ENCODE measurements around the gene CYTH2.
"Not testable (repeated sequence)": the region's sequence is repeated elsewhere in the genome, so short reads cannot be mapped to it uniquely, and the experiment has no call there.

CYTH2 gene

DNA sequence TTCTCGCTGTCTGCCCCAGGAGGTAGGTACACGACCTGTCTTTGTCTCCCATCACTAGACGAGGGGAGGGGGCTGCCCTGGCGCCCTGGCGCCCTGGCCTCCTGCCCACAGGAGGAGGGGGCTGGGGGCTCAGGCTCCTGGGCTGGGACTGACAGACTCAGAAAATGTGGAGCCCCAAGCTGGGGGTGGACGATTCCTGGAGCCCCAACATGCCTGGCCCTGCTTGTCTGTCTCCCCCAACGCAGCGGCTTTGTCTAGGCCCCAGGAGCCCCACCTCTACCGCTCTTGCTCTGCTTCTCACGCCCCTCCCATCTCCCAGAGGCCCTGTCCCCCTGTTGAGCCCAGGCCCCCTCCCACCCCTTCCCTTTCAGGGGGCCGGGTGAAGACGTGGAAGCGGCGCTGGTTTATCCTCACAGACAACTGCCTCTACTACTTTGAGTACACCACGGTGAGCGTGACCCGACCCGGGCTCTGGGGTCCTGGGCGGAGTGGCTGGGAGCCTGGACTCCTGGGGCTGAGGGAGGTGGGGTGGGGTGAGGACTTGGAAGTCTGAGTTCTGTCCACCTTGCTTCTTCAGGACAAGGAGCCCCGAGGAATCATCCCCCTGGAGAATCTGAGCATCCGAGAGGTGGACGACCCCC, 8.6 kb downstream of the CYTH2 start:
- DNase-seq (ENCODE audit: low read depth in 2 of 2) = no peak

DNA sequence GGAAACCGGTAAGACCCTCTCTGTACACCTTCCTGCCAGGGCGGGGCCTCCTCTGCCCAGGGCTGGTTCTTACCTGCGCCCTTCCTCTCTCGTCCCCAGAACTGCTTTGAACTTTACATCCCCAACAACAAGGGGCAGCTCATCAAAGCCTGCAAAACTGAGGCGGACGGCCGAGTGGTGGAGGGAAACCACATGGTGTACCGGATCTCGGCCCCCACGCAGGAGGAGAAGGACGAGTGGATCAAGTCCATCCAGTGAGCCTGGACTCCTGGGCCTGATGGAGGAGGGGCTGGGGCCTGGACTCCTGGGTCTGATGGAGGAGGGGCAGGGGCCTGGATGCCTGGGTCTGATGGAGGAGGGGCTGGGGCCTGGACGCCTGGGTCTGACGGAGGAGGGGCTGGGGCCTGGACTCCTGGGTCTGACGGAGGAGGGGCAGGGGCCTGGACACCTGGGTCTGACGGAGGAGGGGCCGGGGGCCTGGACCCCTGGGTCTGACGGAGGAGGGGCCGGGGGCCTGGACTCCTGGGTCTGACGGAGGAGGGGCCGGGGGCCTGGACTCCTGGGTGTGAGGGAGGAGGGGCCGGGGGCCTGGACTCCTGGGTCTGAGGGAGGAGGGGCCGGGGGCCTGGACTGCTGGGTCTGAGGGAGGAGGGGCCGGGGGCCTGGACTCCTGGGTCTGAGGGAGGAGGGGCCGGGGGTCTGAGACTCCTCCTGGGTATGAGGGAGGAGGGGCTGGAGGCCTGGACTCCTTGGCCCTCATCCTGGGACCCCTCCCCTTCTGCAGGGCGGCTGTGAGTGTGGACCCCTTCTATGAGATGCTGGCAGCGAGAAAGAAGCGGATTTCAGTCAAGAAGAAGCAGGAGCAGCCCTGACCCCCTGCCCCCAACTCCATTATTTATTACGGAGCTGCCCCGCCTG, 9.4 kb downstream of the CYTH2 start:
- DNase-seq (ENCODE audit: low read depth in 2 of 2) = no peak

DNA sequence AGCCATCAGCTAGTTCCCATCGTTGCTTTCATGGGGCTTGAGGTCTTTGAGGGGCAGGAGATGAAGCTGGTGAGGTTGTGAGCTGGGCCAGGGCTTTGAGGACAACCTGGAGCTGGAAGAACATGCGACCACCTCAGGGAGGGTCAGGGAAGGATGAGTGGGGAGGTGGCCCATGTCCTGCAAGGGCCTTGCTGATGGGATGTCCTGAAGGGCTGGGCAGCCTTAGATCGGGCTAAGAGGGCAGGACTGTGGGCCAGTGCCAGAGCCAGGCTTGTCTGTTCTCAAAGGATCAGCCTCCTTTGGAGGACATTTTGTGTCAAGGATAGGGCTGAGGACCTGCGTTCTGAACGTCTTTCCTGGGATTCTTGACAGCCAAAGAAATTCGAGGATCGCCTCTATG, 10.5 kb downstream of the CYTH2 start:
- no peak for DNase-seq (ENCODE audit: low read depth in 2 of 2)

DNA sequence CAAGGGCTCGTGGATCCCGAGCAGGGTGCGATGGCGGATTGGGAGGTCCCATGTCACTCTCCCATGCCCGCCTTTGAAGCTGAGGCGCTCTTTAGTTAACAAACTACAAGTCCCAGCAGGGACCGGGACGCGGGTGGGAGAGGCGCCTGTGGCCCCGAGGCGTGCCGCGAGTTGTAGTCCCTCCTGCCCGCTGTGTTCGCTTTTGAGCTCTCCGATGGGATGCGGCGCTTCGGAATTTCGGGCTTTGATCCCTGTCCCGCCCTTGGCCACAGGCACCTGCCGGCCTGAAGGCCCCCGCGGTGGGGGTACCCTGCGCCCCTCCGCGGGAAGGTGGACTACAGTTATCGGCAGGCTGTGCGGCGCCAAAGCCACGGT, 11.0 kb downstream of the CYTH2 start:
- peak in 1 of 2 donors; percentile 17 for DNase-seq (ENCODE audit: low read depth in 2 of 2)

DNA sequence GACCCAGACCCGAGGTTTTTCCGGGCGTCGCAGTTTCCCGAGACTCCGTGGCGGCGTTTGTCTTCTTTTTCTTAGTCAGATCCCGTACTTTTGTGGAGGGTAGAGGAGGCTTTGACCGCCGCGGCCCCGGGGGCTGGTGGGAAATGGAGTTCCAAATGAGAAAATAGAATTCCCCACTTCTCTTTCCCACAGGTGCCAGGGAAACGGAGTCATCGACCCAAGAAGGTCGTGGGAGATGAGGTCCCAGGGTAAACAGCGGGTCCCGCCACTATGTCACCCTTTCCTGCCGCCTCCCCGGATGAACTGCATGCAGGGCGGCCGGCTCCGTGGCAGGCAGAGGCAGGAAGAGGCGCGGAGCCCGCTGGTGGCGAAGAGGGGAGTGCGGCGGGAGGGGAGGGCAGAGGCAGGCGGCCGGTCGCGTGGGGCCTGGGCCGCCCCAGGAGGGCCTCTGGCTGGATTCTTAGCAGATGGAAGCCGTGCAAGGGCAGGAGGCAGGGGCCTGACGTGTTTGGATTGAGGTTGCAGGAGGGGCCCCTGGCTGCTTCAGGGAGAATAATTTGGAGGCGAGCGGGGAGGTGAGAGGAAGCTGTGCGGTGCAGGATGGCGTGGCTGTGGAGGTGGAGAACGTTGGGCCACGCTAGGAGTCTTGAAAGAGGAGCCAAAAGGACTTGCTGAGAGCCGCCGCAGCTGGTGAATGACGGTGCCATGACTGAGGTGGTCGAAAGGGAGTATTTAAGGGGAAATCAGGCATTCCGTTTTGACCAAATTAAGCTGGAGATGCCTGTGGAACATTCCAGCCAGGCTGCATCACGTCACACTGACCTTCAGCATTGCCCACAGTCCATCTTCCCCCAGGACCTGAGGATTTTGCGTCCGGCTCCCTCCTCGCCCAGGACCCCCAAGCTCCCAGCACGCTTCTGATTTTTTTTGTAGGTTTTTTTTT, 11.7 kb downstream of the CYTH2 start:
- DNase-seq (ENCODE audit: low read depth in 2 of 2) = peak in 1 of 2 donors; percentile 40

DNA sequence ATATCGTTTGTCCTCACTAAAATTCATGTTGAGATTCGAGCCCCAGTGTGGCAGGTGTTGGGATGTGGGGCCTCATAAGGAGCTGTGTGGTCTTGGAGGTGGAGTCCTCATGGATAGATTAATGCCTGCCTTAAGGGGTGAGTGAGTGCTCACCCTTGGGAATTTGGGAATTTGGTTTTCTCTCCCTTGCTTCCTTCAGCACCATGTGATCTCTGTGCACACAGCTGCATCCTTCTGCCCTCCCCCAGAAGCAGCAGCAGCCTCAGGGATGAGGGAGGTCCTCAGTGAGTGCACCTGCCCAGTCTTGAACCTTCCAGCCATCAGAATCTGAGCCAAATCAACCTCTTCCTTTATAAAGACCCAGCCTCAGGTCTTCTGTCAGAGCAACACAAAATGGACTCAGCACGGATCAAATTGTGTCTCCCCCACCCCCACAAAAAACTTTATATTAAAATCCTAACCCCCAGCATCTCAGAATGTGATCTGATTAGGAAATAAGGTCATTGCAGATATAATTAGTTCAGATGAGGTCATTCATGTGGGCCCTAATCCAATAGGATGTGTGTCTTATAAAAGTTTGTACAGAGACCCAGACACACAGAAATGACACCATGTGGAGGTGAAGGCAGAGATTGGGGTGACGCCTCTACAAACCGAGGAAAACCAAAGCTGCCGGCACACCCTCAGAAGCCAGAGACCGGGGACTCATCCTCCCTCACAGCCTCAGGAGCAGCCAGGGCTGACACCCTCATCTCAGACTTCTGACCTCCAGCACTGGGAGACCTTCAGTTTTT, 12.9 kb downstream of the CYTH2 start:
- DNase-seq (ENCODE audit: low read depth in 2 of 2) = no peak

DNA sequence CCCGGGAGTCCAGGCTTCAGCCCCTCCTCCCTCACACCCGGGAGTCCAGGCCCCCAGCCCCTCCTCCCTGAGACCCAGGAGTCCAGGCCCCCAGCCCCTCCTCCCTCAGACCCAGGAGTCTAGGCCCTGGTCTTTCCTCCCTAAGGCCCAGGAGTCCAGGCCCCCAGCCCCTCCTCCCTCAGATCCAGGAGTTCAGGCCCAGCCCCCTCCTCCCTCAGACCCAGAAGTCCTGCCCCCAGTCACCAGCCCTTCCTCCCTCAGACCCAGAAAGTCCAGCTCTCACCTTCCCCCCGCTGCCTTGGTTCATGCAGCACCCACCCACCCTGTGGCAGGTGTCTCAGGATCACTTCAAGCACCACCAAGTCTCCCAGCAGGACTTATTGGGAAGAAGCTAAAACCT, 14.1 kb downstream of the CYTH2 start:
- no peak for DNase-seq (ENCODE audit: low read depth in 2 of 2)

DNA sequence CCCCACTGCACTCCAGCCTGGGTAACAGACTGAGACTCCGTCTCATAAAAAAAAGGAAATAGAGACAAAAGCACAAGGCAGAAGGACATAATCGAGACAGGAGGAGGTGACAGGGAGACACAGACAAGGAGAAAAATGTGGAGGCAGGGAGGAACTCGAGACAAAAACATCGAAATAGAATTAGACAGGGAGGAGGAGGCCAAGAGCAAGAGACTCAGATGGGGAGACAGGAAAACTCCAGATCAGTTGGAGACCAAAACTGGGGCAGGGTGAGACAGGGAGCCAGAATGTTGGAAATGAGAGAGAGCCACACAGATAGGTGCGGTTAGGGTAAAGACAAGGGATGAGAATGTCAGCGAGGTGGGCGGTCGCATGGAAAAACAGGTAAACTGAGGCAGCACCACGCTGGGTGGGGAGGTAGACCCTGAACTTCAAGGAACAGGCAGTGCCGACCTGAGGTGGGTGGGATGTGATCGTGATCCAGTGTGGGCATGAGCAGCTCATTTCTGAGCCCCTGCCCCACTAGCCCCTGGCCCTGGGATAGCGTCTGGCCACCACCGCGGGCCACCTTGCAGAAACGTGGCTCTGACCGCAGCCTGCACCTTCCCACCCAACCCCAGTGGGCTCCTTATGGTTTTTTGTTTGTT, 15.2 kb downstream of the CYTH2 start:
- no peak for DNase-seq (ENCODE audit: low read depth in 2 of 2)

DNA sequence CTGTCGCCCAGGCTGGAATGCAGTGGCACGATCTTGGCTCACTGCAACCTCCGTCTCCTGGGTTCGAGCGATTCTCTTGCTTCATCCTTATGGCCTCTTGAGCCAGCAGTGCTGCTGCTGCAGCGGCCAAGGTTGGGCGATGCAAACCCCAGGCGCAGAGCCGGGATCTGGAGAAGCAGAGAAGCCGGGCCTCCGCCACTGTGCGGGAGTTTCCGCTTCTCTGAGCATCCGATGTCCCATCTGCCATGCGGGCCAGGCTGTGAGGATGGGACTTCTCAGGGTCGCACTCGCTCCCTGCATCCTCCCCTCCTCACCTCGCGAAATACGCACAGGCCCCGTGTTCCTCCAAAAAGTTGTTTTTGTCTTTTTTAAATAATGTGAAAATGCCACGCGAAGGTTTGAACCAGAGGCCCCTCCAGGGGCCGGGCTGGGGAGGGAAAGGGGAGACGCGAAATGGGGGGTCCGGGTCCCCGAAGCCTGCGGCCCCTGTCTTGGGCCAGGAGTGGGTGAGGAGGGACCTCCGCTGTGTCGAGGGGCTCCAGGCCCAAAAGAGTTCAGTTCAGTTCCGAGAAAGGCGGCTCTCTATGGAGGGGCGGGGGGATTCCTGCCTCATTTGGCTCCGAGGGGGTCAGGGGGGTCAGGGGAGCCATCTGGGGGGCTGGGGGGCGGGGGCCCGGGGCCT, 15.9 kb downstream of the CYTH2 start:
- DNase-seq (ENCODE audit: low read depth in 2 of 2) = no peak

DNA sequence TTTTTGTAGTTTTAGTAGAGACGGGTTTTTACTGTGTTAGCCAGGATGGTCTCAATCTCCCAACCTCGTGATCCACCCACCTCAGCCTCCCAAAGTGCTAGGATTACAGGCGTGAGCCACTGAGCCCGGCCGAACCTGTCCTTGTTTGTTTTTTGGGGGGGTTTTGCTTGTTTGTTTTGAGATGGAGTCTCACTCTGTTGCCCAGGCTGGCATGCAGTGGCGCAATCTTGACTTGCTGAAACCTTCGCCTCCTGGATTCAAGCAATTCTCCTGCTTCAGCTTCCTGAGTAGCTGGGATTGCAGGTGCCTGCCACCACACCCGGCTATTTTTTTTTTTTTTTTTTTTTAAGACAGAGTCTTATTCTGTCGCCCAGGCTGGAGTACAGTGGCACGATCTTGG, 17.5 kb downstream of the CYTH2 start:
- not testable (repeated sequence) for DNase-seq (ENCODE audit: low read depth in 2 of 2)

DNA sequence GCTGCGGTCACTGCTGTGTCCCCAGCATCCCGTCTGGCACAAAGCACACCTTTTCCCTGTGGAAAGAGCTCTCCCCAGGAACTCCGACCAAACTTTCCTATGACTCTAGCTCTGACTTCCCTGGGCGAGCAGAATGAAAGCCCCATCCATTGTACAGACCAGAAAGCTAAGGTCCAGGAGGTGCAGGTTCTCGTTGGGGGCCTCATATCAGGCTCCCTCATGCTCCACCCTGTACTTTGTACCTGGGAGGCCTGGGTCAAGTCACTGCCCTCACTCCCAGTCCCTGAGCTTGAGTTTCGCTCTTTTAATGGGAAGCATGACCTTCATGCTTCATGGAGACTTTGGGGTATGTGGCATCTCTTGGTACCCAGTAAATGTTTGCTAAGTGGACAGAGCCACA, 18.4 kb downstream of the CYTH2 start:
- no peak for DNase-seq (ENCODE audit: low read depth in 2 of 2)

DNA sequence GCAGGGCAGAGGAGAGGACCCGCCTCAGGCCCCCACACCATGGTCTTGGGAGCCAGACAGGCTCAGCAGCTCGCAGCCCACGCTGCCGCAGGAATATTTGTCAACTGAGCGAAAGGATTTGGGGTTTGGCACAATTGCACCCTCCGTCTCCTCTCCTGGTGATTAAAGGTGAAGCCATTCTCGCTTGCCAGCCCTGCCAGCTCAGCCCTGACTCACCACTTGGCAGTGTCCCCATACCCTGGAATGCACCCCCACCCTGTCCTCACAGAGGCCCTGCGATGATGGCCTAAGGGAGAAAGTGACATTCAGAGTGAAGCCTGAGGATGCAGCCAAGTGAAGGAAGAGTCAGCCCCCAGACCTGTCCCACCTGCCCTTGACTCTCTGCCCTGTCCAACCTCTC, 18.8 kb downstream of the CYTH2 start:
- DNase-seq (ENCODE audit: low read depth in 2 of 2) = no peak

DNA sequence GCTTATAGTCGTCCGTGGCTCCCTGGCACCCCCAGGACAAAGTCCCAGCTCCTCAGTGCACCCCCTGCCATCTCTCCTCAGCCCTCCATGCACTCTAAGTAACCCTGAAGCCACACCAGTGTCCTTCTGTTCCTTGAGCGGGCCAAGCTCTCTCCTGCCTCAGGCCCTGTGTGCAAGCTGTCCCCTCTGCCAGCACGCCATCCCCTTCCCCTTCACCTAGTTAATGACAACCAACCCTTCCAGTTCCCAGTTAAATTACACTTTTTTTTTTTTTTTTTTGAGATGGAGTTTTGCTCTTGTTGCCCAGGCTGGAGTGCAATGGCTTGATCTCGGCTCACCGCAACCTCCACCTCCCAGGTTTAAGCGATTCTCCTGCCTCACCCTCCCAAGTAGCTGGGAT, 19.3 kb downstream of the CYTH2 start:
- not testable (repeated sequence) for DNase-seq (ENCODE audit: low read depth in 2 of 2)

DNA sequence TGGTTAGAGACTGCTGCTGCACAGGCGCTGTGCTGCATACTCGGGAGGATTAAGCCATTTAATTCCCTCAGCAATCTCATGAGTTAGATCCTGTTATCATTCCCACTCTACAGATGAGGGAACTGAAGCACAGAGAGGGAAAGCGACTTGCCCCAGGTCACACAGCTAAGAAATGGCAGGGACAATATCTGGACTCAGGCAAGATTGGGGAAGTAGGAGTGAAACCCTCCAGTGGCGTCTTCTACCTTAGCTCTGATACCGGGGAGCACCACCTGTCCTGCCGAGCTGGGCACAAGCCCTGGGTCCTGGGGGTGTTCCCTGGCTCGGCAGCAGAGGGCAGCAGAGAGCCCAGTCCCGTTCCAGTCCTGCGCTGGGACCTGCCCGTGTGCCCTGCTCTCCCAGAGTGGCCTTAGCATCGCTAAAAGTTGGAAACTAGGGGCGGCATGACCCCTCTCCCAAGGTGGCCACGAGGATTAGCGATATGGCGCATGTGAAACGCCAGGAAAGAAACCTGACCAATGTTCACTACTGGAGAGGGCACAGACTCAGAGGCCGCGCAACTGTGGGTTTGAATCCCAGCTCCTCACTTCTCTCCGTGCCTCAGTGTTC, 20.5 kb downstream of the CYTH2 start:
- DNase-seq (ENCODE audit: low read depth in 2 of 2) = peak; percentile 74 to 80

DNA sequence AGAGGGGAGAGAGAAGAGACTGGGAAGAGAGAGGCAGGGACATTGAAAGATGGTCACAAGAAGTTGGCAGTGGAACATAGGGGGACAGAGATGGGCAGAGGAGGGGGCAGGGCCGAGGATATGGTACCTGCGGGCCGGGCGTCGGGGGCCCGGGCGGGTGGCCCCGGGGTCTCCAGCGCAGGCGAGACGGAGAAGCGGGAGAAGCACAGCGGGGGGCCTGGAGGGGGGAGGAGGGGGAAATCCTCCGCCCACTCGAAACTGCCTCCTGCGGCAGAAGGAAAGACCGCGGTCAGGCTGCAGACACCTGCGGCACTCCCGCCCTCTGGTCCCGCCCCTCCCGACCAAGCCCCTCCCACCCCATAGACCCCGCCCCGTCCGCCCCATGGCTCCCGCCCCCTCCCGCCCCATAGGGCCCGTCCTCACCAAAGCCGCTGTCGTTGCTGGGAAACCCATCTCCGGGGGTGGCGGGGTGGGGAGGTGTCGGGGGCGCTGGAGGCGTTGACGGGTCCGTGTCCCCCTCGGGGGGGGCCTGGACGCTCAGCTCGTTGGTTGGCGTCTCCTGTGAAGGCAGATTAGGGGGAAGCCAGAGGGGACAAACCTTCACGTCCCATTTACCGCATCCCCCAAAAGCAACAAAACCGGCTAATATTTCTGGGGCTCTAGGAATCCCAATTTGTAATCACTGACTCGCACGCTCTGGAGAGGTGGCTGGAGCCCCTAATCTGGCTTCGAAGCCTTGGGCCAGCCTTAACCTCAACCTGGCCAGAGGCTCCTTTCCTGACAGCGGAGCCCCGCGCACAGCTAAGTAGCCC, 22.0 kb downstream of the CYTH2 start:
- DNase-seq (ENCODE audit: low read depth in 2 of 2) = peak in 1 of 2 donors; percentile 34

DNA sequence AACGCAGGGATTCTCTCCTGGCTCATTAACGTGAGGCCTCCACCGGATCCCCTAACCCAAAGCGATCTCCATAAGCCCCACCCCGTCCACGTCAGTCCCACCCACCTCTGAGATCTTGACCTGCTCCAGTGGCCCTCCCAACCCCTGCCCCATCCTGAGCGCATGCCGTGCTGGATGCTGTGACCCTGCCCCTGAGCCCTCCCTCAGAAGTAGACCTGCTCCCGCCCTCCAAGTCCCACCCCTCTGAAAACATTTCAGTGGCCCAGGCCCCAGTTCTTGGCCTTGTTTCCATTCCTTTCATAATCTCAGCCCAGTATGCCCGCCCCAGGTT, 22.6 kb downstream of the CYTH2 start:
- no peak for DNase-seq (ENCODE audit: low read depth in 2 of 2)

DNA sequence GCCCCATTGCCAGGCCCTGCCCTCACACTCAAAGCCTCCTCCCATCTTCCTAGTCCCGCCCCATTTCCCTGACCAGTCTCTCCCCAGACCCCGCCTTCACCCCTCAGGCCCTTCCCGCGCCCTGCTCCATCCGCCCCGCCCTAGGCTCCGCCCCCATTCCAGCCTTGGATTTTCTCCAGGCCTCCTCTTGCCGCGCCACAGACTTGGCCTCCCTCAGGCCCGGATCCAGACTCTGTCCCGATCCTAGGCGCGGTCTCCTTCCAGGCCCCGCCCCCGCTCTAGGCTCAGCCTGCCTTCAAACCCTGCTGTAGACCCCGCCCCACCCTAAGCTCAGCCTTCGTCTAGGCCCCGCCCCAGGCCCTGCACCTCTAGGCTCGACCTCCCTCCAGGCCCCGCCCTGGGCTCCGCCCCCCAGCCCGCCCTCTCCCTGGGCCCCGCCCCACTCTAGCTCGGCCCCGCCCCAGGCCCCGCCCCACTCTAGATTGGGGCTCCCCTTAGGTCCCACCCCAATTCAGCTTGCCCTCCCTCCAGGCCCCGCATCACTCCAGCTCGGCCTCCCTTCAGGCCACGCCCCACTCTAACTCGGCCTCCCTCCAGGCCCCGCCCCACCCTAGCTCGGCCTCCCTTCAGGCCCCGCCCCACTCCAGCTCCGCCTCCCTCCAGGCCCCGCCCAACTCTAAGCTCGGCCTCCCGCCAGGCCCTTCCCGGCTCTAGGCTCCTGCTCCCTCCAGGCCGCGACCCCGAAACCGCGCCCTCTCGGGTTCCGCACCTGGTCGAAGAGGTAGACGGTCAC, 24.0 kb downstream of the CYTH2 start:
- peak; percentile 54 to 77 for DNase-seq (ENCODE audit: low read depth in 2 of 2)

DNA sequence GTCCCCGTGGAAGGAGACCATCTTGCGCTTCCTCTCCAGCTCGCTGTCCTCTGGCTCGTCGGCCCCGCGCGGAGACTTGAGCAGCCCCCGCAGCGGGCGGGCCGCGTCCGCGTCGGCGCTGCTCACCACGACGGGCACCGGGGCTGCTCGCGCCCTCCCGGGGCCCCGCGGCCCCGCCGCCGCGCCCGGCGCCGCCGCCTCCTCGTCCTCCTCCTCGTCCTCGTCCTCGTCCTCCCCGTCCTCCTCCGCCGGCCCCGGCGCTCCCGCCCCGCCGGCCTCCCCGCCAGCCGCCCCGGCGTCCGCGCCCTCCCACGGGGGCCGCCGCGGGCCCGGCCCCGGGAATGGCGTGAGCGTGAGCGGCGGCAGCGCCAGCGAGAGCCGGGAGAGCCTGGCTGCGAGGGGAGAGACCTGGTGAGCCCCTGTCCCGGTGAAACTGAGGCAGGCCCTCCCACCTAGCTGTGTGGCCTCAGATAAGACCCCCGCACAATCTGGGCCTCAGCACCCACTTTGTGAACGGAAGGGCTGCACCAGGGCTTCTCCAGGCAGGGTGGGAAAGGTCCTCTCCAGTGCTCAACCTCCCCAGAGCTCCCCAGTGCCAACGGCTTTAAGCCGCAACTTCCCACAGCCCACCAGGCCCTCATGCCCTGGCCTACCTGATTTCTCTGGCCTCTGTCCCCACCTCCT, 24.7 kb downstream of the CYTH2 start:
- no peak for DNase-seq (ENCODE audit: low read depth in 2 of 2)

Measured in activated CD4-positive, alpha-beta T cell treated with anti-CD3 and anti-CD28 coated beads for 24 hours (primary cell).